ENCODE data around the gene ITGAL. TPM values are rescaled to one million over a fixed set of nuclear protein-coding genes. Genes with fewer than 3 reads are reported as not detected.

Gene ITGAL
- total and polyA plus RNA-seq, 2 of the 13 experiments (the other 11 are each of a cell fraction or from before 2014, with no cell fraction given), result 0.86 to 1.2 TPM

DNA sequence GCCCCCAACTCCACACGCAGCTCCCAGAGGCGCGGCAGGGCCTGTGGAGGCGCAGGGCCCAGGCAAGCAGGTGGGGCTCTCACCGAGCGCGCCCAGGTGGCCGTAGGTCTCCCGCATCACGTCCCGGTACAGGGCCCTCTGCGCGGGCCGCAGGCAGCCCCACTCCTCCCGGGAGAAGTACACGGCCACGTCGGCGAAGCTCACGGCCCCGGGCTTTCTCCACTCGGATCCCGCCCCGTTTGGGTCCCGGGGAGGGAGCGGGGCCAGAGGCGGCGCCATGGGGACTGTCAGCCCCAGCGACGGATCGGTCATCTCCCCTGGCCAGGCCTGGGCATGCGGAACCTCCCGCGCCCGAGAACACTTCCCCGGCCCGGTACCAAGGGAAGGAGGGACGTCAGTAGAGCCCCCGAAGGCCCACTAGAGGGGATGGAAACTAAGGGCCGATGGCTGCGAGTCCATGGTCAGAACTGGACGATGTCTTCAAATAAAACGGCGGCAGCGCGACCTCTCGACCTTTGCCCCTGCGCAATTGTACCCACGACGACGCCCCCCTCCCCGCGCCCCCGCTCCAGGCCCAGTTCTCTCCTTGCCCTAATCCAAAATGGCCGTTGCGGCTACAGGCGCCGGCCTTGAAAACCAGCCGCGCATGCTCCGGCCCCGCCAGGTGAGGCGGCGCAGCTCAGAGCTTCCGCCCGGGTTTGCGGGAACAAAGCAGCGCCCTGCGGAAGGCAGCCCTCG is 62.0 kb downstream of the ITGAL start, which contains the start of gene ZNF747 (continued):
- TF ChIP-seq NFE2L1 (CRISPR knock-in tag; IDR thresholded peaks at IDR 0.05; ENCODE audit: borderline replicate concordance) (no peak), ZNF20 (CRISPR knock-in tag; IDR thresholded peaks at IDR 0.05) (no peak), ZNF30 (CRISPR knock-in tag; IDR thresholded peaks at IDR 0.05) (peak; percentile 82), MLLT10 (CRISPR knock-in tag; IDR thresholded peaks at IDR 0.05) (no peak), TGIF2 (CRISPR knock-in tag; IDR thresholded peaks at IDR 0.05) (peak; percentile 17), MTA3 (CRISPR knock-in tag; IDR thresholded peaks at IDR 0.05) (no peak), KLF11 (CRISPR knock-in tag; IDR thresholded peaks at IDR 0.05) (peak; percentile 93), ONECUT2 (CRISPR knock-in tag; IDR thresholded peaks at IDR 0.05) (0 out of 2 replicates have a peak, but pooled peaks have one; percentile 7), ATM (IDR thresholded peaks at IDR 0.05; ENCODE audit: borderline replicate concordance) (no peak), MAF1 (CRISPR knock-in tag; IDR thresholded peaks at IDR 0.05; ENCODE audit: borderline replicate concordance) (no peak), ZNF446 (CRISPR knock-in tag; IDR thresholded peaks at IDR 0.05) (no peak), ZNF354B (CRISPR knock-in tag; IDR thresholded peaks at IDR 0.05) (peak; percentile 86; the same call in 1 of the 2 replicates)
- TF ChIP-seq, protein P1, sequence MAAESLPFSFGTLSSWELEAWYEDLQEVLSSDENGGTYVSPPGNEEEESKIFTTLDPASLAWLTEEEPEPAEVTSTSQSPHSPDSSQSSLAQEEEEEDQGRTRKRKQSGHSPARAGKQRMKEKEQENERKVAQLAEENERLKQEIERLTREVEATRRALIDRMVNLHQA (CRISPR knock-in tag; IDR thresholded peaks at IDR 0.05), result no peak
- TF ChIP-seq, protein P2, sequence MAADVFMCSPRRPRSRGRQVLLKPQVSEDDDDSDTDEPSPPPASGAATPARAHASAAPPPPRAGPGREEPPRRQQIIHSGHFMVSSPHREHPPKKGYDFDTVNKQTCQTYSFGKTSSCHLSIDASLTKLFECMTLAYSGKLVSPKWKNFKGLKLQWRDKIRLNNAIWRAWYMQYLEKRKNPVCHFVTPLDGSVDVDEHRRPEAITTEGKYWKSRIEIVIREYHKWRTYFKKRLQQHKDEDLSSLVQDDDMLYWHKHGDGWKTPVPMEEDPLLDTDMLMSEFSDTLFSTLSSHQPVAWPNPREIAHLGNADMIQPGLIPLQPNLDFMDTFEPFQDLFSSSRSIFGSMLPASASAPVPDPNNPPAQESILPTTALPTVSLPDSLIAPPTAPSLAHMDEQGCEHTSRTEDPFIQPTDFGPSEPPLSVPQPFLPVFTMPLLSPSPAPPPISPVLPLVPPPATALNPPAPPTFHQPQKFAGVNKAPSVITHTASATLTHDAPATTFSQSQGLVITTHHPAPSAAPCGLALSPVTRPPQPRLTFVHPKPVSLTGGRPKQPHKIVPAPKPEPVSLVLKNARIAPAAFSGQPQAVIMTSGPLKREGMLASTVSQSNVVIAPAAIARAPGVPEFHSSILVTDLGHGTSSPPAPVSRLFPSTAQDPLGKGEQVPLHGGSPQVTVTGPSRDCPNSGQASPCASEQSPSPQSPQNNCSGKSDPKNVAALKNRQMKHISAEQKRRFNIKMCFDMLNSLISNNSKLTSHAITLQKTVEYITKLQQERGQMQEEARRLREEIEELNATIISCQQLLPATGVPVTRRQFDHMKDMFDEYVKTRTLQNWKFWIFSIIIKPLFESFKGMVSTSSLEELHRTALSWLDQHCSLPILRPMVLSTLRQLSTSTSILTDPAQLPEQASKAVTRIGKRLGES (CRISPR knock-in tag; IDR thresholded peaks at IDR 0.05; ENCODE audit: borderline replicate concordance), result 0 out of 2 replicates have a peak, but pooled peaks have one; percentile 3
- TF ChIP-seq, protein P3, sequence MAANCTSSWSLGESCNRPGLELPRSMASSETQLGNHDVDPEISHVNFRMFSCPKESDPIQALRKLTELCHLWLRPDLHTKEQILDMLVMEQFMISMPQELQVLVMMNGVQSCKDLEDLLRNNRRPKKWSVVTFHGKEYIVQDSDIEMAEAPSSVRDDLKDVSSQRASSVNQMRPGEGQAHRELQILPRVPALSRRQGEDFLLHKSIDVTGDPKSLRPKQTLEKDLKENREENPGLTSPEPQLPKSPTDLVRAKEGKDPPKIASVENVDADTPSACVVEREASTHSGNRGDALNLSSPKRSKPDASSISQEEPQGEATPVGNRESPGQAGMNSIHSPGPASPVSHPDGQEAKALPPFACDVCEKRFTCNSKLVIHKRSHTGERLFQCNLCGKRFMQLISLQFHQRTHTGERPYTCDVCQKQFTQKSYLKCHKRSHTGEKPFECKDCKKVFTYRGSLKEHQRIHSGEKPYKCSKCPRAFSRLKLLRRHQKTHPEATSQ (CRISPR knock-in tag; IDR thresholded peaks at IDR 0.05; ENCODE audit: borderline replicate concordance), result no peak; the same call in 1 of the 2 replicates
- TF ChIP-seq, protein P4, sequence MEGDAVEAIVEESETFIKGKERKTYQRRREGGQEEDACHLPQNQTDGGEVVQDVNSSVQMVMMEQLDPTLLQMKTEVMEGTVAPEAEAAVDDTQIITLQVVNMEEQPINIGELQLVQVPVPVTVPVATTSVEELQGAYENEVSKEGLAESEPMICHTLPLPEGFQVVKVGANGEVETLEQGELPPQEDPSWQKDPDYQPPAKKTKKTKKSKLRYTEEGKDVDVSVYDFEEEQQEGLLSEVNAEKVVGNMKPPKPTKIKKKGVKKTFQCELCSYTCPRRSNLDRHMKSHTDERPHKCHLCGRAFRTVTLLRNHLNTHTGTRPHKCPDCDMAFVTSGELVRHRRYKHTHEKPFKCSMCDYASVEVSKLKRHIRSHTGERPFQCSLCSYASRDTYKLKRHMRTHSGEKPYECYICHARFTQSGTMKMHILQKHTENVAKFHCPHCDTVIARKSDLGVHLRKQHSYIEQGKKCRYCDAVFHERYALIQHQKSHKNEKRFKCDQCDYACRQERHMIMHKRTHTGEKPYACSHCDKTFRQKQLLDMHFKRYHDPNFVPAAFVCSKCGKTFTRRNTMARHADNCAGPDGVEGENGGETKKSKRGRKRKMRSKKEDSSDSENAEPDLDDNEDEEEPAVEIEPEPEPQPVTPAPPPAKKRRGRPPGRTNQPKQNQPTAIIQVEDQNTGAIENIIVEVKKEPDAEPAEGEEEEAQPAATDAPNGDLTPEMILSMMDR (CRISPR knock-in tag; IDR thresholded peaks at IDR 0.05), result peak; percentile 47
- TF ChIP-seq, protein P5, sequence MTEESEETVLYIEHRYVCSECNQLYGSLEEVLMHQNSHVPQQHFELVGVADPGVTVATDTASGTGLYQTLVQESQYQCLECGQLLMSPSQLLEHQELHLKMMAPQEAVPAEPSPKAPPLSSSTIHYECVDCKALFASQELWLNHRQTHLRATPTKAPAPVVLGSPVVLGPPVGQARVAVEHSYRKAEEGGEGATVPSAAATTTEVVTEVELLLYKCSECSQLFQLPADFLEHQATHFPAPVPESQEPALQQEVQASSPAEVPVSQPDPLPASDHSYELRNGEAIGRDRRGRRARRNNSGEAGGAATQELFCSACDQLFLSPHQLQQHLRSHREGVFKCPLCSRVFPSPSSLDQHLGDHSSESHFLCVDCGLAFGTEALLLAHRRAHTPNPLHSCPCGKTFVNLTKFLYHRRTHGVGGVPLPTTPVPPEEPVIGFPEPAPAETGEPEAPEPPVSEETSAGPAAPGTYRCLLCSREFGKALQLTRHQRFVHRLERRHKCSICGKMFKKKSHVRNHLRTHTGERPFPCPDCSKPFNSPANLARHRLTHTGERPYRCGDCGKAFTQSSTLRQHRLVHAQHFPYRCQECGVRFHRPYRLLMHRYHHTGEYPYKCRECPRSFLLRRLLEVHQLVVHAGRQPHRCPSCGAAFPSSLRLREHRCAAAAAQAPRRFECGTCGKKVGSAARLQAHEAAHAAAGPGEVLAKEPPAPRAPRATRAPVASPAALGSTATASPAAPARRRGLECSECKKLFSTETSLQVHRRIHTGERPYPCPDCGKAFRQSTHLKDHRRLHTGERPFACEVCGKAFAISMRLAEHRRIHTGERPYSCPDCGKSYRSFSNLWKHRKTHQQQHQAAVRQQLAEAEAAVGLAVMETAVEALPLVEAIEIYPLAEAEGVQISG (CRISPR knock-in tag; IDR thresholded peaks at IDR 0.05), result peak; percentile 98
- TF ChIP-seq, protein P6, sequence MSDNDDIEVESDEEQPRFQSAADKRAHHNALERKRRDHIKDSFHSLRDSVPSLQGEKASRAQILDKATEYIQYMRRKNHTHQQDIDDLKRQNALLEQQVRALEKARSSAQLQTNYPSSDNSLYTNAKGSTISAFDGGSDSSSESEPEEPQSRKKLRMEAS (IDR thresholded peaks at IDR 0.05), result peak; percentile 80
- TF ChIP-seq, protein P7, sequence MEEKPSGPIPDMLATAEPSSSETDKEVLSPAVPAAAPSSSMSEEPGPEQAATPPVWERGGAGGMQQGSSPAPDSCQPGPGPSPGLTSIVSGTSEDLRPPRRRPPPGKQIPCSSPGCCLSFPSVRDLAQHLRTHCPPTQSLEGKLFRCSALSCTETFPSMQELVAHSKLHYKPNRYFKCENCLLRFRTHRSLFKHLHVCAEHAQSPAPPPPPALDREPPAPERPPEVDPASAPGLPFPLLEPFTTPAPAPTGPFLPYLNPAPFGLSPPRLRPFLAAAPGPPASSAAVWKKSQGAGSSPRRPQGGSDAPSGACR (CRISPR knock-in tag; IDR thresholded peaks at IDR 0.05), result peak; percentile 92
